Liver (tissue), 9 donors: ENCODE data around the gene OR8B12. TPM values are rescaled to one million over a fixed set of nuclear protein-coding genes. Genes with fewer than 3 reads are reported as not detected.

Experiments used
- DNase-seq: peaks from one replicate; pipeline ENCODE4 v3.0.0-alpha.2; 2017; ENCODE audit warnings: low spot score
- H3K27ac ChIP-seq, 2 donors: one replicate each; pipeline ENCODE4 v1.7.0; 2013; ENCODE audit warnings: inconsistent platforms in 2 of 2, low read length in 2 of 2, control low read depth in 1 of 2, low read depth in 1 of 2, mild to moderate bottlenecking in 1 of 2
- H3K27me3 ChIP-seq, 4 donors: one replicate each; pipeline versions ENCODE4 v1.6.1 to v1.7.0; 2013; ENCODE audit warnings: low read length in 3 of 4, inconsistent platforms in 1 of 4, mild to moderate bottlenecking in 1 of 4, moderate library complexity in 1 of 4; ENCODE audit not compliant: control insufficient read depth in 4 of 4, insufficient read depth in 4 of 4
- H3K36me3 ChIP-seq, 4 donors: one replicate each; pipeline versions ENCODE4 v1.6.1 to v1.7.0; 2013; ENCODE audit warnings: low read length in 3 of 4, mild to moderate bottlenecking in 3 of 4, low read depth in 1 of 4, moderate library complexity in 1 of 4; ENCODE audit not compliant: control insufficient read depth in 4 of 4, insufficient read depth in 3 of 4
- H3K4me1 ChIP-seq, 4 donors: one replicate each; pipeline versions ENCODE4 v1.6.1 to v1.7.0; 2013; ENCODE audit warnings: low read length in 3 of 4, mild to moderate bottlenecking in 3 of 4, moderate library complexity in 1 of 4; ENCODE audit not compliant: control insufficient read depth in 4 of 4, insufficient read depth in 4 of 4
- H3K4me3 ChIP-seq, 3 donors: one replicate each; pipeline versions ENCODE4 v1.6.1 to v1.7.0; 2013; ENCODE audit warnings: low read length in 3 of 3, control low read depth in 1 of 3, low read depth in 1 of 3, mild to moderate bottlenecking in 1 of 3
- H3K9ac ChIP-seq, 2 donors: one replicate each; pipeline ENCODE4 v1.7.0; 2013; ENCODE audit warnings: low read length in 2 of 2, mild to moderate bottlenecking in 2 of 2, moderate library complexity in 2 of 2, control low read depth in 1 of 2, low read depth in 1 of 2
- H3K9me3 ChIP-seq, 4 donors: one replicate each; pipeline versions ENCODE4 v1.6.1 to v1.7.0; 2013; ENCODE audit warnings: low read length in 3 of 4; ENCODE audit not compliant: control insufficient read depth in 4 of 4
- ATF3 ChIP-seq: IDR thresholded peaks from 2 replicates; pipeline ENCODE4 v1.6.1; 2016; ENCODE audit warnings: antibody characterized with exemption
- CTCF ChIP-seq: fragments of 150-350 bp; IDR thresholded peaks from 2 replicates; pipeline ENCODE4 v1.5.1; 2017; ENCODE audit warnings: improper control_type of control experiment, low read depth, low read length; ENCODE audit not compliant: missing input control
- EGR1 ChIP-seq, 2 donors: IDR thresholded peaks; 2 replicates each; pipeline ENCODE4 v1.6.1; 2016 to 2018; ENCODE audit warnings: antibody characterized with exemption in 2 of 2, low read depth in 2 of 2
- FOXA1 ChIP-seq: IDR thresholded peaks from 2 replicates; pipeline ENCODE4 v1.6.1; 2016; ENCODE audit warnings: antibody characterized with exemption
- FOXA2 ChIP-seq: IDR thresholded peaks from 2 replicates; pipeline ENCODE4 v1.6.1; 2016; ENCODE audit warnings: antibody characterized with exemption
- GABPA ChIP-seq, 2 donors: IDR thresholded peaks in 1 of 2; conservative IDR thresholded peaks in 1 of 2; 2 replicates each; pipeline ENCODE4 v1.6.1; 2016; ENCODE audit warnings: antibody characterized with exemption in 2 of 2, mild to moderate bottlenecking in 1 of 2, moderate library complexity in 1 of 2
- HNF4A ChIP-seq, 2 donors: conservative IDR thresholded peaks; 2 replicates each; pipeline ENCODE4 v1.6.1; 2016; ENCODE audit warnings: antibody characterized with exemption in 2 of 2, mild to moderate bottlenecking in 2 of 2
- HNF4G ChIP-seq: IDR thresholded peaks from 2 replicates; pipeline ENCODE4 v1.6.1; 2016; ENCODE audit warnings: antibody characterized with exemption
- MAX ChIP-seq: IDR thresholded peaks from 2 replicates; pipeline ENCODE4 v1.6.1; 2016; ENCODE audit warnings: antibody characterized with exemption
- NR2F2 ChIP-seq: IDR thresholded peaks from 2 replicates; pipeline ENCODE4 v1.6.1; 2016; ENCODE audit warnings: antibody characterized with exemption
- RAD21 ChIP-seq, 2 donors: IDR thresholded peaks; 2 replicates each; pipeline ENCODE4 v1.6.1; 2016; ENCODE audit warnings: antibody characterized with exemption in 2 of 2, mild to moderate bottlenecking in 2 of 2
- REST ChIP-seq: IDR thresholded peaks from 2 replicates; pipeline ENCODE4 v1.6.1; 2016; ENCODE audit warnings: antibody characterized with exemption, mild to moderate bottlenecking
- RXRA ChIP-seq, 2 donors: IDR thresholded peaks; 2 replicates each; pipeline ENCODE4 v1.6.1; 2017 to 2018; ENCODE audit warnings: antibody characterized with exemption in 2 of 2, mild to moderate bottlenecking in 1 of 2
- ZBTB33 ChIP-seq: IDR thresholded peaks from 2 replicates; pipeline ENCODE4 v1.6.1; 2016; ENCODE audit warnings: antibody characterized with exemption
- whole genome bisulfite sequencing: extraction: QIAGEN DNeasy Blood & Tissue Kit; methylation state at CpG from one replicate; pipeline ENCODE4 v1.1.7; 2013; 5-methylcytosine and 5-hydroxymethylcytosine counted together
- polyA plus RNA-seq, 2 donors: library from polyadenylated mRNA; stranded (reverse) in 1 of 2; unstranded in 1 of 2; fragments of 200-250 nt in 1 of 2; fragments of >200 nt in 1 of 2; fragmentation: Nextera tagmentation in 1 of 2; extraction: Ambion mirVana in 1 of 2; gene quantifications; one replicate each; pipeline versions ENCODE4 v1.2.1 to v1.2.3, GENCODE V29; 2013 to 2015
- total RNA-seq, 2 donors: library from RNA; depleted of rRNA; stranded (reverse); fragments of >200 nt; gene quantifications; one replicate each; pipeline ENCODE4 v1.2.3, GENCODE V29; 2014
- donor health status: healthy.
- donor health status: healthy.
- donor health status: healthy.
- donor health status: healthy.
- donor health status: healthy.

Gene OR8B12
- total and polyA plus RNA-seq, 4 donors: not detected

GRCh38 chr11:124591430-124591829 lies 48.0 kb upstream of the OR8B12 start:
- no peaks in the 10 kb centered on the region for H3K4me1 ChIP-seq
- 64% methylated on average over 2 of the region's 2 CpGs for WGBS

GRCh38 chr11:124586238-124586860 lies 42.9 kb upstream of the OR8B12 start:
- Histone ChIP-seq H3K9ac (no peak overlapping the region), H3K4me3 (no peak overlapping the region), H3K27me3 (peaks cover 0 to 2% (median 0%) of the 10 kb centered on the region in 4 donors), H3K36me3 (no peaks in the 10 kb centered on the region), H3K9me3 (no peaks in the 10 kb centered on the region), H3K27ac (no peak overlapping the region), H3K4me1 (no peaks in the 10 kb centered on the region)
- DNase-seq: peak; percentile 52
- WGBS: 28% methylated on average over 3 of the region's 3 CpGs
- no peak for TF ChIP-seq ZBTB33
- TF ChIP-seq MAX: no peak
- TF ChIP-seq EGR1 (IDR thresholded peaks at IDR 0.05; ENCODE audit: low read depth in 2 of 2): no peak
- TF ChIP-seq CTCF: peak; percentile 65
- TF ChIP-seq NR2F2: no peak
- no peak for TF ChIP-seq REST
- TF ChIP-seq ATF3: no peak
- no peak for TF ChIP-seq FOXA1
- TF ChIP-seq RXRA (IDR thresholded peaks at IDR 0.05): no peak
- peak; percentile 72 to 78 for TF ChIP-seq RAD21 (IDR thresholded peaks at IDR 0.05)

More at GRCh38 chr11:124591430-124591829, 48.0 kb upstream of the OR8B12 start:
- Histone ChIP-seq H3K27ac (no peak overlapping the region), H3K4me3 (no peak overlapping the region), H3K9me3 (no peaks in the 10 kb centered on the region), H3K27me3 (peaks cover 0 to 7% (median 1%) of the 10 kb centered on the region in 4 donors), H3K9ac (no peak overlapping the region), H3K36me3 (no peaks in the 10 kb centered on the region)
- no peak for DNase-seq
- no peak for TF ChIP-seq RAD21 (IDR thresholded peaks at IDR 0.05)
- no peak for TF ChIP-seq HNF4G
- TF ChIP-seq FOXA2: no peak
- no peak for TF ChIP-seq FOXA1
- TF ChIP-seq RXRA (IDR thresholded peaks at IDR 0.05): no peak
- no peak for TF ChIP-seq NR2F2
- no peak for TF ChIP-seq GABPA (IDR thresholded peaks at IDR 0.05 in 1 of 2, conservative IDR thresholded peaks at IDR 0.05 in 1 of 2)
- TF ChIP-seq HNF4A (conservative IDR thresholded peaks at IDR 0.05): no peak
- TF ChIP-seq EGR1 (IDR thresholded peaks at IDR 0.05; ENCODE audit: low read depth in 2 of 2): no peak
